Body of pancreas (tissue), 4 donors: ENCODE results near the gene SERPINA5.

ENCODE experiments used
- POLR2A ChIP-seq, 3 donors: fragments of 450-650 bp; IDR thresholded peaks; one replicate each; pipeline ENCODE4 v1.6.1; 2016; ENCODE audit warnings: antibody characterized with exemption in 3 of 3, mild to moderate bottlenecking in 2 of 3
- TF ChIP-seq, protein P1 (sequence below), 7 experiments: fragments of 450-650 bp in 4 of 7; fragments of 200-600 bp in 3 of 7; sonication (generic) in 3 of 7; IDR thresholded peaks; one replicate each; pipeline ENCODE4 v1.5.1; 2016 to 2019; ENCODE audit warnings: antibody characterized with exemption in 7 of 7

DNA sequence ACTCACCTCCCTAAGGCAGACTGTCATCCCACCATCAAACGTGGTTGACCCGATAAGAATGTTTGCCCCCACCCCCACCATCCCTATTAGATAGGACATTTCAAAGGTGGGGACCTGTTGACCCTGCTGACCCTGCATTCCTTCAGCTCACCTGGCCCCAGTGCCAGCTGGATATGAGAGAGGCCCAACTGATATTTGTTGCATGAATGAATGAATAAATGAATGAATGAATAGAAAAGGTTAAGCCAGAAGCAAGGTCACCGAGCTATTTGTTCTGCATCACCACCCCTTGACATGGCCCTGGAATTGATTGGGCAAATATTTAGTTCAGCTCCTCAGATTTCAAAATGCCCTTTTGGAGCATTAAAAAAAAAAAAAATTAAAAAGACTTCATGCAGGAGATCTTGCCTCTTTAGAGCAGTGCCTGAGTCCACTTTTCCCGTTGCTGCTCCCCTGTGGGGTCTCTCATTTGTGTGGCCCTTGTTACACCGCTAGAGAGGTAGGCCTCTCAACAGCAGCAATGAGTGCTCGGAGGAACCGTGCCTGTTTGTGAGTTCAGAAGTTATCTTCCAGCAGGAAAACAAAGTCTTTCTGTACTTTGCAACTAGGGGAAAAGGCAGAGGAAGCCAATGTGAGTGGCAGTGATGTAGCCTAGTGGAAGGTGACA, 8.5 kb upstream of the SERPINA5 start:
- TF ChIP-seq, protein P1, sequence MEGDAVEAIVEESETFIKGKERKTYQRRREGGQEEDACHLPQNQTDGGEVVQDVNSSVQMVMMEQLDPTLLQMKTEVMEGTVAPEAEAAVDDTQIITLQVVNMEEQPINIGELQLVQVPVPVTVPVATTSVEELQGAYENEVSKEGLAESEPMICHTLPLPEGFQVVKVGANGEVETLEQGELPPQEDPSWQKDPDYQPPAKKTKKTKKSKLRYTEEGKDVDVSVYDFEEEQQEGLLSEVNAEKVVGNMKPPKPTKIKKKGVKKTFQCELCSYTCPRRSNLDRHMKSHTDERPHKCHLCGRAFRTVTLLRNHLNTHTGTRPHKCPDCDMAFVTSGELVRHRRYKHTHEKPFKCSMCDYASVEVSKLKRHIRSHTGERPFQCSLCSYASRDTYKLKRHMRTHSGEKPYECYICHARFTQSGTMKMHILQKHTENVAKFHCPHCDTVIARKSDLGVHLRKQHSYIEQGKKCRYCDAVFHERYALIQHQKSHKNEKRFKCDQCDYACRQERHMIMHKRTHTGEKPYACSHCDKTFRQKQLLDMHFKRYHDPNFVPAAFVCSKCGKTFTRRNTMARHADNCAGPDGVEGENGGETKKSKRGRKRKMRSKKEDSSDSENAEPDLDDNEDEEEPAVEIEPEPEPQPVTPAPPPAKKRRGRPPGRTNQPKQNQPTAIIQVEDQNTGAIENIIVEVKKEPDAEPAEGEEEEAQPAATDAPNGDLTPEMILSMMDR (IDR thresholded peaks at IDR 0.05) = no peak
- no peak for TF ChIP-seq POLR2A (IDR thresholded peaks at IDR 0.05)
